ENCODE measurements around the gene FAM156A.
"Not testable (repeated sequence)": the region's sequence is repeated elsewhere in the genome, so short reads cannot be mapped to it uniquely, and the experiment has no call there.

FAM156A gene

GRCh38 chrX:52958113-52958959 is at the start of gene FAM156A:
FAM156A (minus strand) TSS chrX:52958518; CDS start chrX:52948588, 9,930 bp downstream.
- not testable (repeated sequence) for DNase-seq

- DNase-seq: no peak
Observed at GRCh38 chrX:53005327-53005726, 47.0 kb upstream of the FAM156A start.

- no peak for DNase-seq
Observed at GRCh38 chrX:53004811-53005210, 46.5 kb upstream of the FAM156A start.

- DNase-seq: no peak
Observed at GRCh38 chrX:53004038-53004437, 45.7 kb upstream of the FAM156A start.

GRCh38 chrX:53003111-53003510 is 44.8 kb upstream of the FAM156A start:
- no peak for DNase-seq

GRCh38 chrX:53001958-53002357 is 43.6 kb upstream of the FAM156A start:
- no peak for DNase-seq

- no peak for DNase-seq
Observed at GRCh38 chrX:53000447-53001135, 42.3 kb upstream of the FAM156A start.

GRCh38 chrX:52995987-52996331 is 37.6 kb upstream of the FAM156A start:
- no peak for DNase-seq

GRCh38 chrX:52995135-52995986 is 37.0 kb upstream of the FAM156A start:
- peak; percentile 87 to 89 for DNase-seq

GRCh38 chrX:52990848-52991247 is 32.5 kb upstream of the FAM156A start:
- DNase-seq: no peak

- not testable (repeated sequence) for DNase-seq
Observed at GRCh38 chrX:52990011-52990631, 31.8 kb upstream of the FAM156A start.

- no peak for DNase-seq
Observed at GRCh38 chrX:52988985-52989917, 30.9 kb upstream of the FAM156A start.

GRCh38 chrX:52983321-52984000 is 25.1 kb upstream of the FAM156A start:
- no peak for DNase-seq

- no peak for DNase-seq
Observed at GRCh38 chrX:52979993-52980392, 21.7 kb upstream of the FAM156A start.

- no peak for DNase-seq
Observed at GRCh38 chrX:52979568-52979967, 21.2 kb upstream of the FAM156A start.

- no peak for DNase-seq
Observed at GRCh38 chrX:52977953-52978352, 19.6 kb upstream of the FAM156A start.

- DNase-seq: not testable (repeated sequence)
Observed at GRCh38 chrX:52975576-52975975, 17.3 kb upstream of the FAM156A start.

GRCh38 chrX:52974336-52974992 is 16.1 kb upstream of the FAM156A start:
- not testable (repeated sequence) for DNase-seq

- not testable (repeated sequence) for DNase-seq
Observed at GRCh38 chrX:52967922-52968321, 9.6 kb upstream of the FAM156A start.

GRCh38 chrX:52966993-52967738 is 8.8 kb upstream of the FAM156A start:
- DNase-seq: not testable (repeated sequence)

Data from hippocampal formation (tissue), 2 donors.